Stimulated activated CD8-positive, alpha-beta memory T cell treated with anti-CD3 and anti-CD28 coated beads, Interleukin-12 subunit alpha, Interleukin-12 subunit beta, amount 100 ng/mL, for 1 hour (primary cell): Measurements from ENCODE around the gene ESPL1.

Experiments used
- DNase-seq: peaks from one replicate; pipeline ENCODE4 v3.0.0-alpha.2; 2020; ENCODE audit warnings: low read depth

Gene ESPL1

GRCh38 chr12:53267999-53268629 lies at the start of gene ESPL1:
Gene ESPL1 (plus strand): TSS chr12:53268299. CDS start chr12:53268767, 468 bp downstream.
- DNase-seq, result peak; percentile 75

- DNase-seq, result no peak
Measured at GRCh38 chr12:53218551-53219291, 49.4 kb upstream of the ESPL1 start.

GRCh38 chr12:53219292-53219955 lies 48.7 kb upstream of the ESPL1 start:
- peak; percentile 48 for DNase-seq

DNA sequence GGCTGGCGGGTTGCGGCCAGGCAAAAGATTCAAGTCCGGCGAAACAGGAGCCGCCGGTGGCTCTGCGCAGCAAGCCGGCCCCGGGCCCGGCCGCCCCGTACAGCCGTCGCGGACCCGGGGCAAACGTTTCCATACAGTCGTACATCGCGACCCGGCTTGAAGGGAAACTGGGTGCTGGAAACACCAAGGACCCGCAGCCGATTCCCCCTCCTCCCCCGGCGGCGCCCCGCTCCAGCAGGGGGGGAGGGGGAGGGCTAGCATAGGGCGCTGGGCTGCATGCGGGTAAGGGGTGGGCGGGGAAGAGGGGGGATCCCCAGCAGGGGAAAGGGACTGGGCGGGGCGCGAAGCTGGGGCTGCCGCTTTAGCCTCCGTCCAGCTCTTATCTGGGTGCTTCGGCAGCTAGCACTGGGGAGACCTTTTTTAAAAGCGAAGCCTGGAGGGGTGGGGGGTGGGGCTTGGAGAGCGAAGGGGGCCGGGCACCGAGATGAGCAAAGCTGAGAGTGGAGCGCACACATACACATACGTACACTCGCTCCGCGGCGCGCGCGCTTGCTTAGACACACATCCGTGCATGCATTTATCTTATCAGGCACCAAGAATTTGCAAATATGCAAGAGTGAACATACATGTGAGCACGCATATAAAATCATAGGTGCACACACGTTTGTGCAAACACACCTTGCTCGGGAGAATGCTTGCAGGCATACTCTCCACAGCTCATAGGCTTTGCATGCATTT lies 48.0 kb upstream of the ESPL1 start:
- DNase-seq, result peak; percentile 64

DNA sequence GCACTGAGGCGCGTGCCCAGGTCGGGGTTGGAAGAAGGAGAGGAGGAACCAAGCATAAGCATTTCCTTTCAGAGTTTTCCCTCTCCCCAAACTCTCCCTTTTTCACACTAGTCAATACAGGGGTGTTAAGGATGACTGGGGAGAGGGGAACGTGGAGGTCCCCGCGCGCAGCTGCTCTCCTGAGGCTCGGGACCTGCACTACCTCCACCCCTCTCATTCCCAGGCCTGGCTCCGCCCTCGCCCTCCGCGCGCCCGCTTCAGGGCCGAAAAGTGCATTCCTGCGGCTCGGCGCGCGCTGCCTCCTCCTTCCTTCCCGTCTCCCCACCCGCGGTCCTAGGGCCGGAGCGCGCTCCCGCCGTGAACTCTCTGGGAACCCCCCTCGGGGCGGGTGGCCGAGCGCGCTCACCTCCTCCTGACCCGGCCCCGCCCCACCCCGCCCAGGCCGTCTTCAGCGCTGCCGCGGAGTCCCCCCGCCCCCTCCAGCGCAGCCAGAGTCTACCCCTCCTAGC lies 47.4 kb upstream of the ESPL1 start:
- peak; percentile 56 for DNase-seq

DNA sequence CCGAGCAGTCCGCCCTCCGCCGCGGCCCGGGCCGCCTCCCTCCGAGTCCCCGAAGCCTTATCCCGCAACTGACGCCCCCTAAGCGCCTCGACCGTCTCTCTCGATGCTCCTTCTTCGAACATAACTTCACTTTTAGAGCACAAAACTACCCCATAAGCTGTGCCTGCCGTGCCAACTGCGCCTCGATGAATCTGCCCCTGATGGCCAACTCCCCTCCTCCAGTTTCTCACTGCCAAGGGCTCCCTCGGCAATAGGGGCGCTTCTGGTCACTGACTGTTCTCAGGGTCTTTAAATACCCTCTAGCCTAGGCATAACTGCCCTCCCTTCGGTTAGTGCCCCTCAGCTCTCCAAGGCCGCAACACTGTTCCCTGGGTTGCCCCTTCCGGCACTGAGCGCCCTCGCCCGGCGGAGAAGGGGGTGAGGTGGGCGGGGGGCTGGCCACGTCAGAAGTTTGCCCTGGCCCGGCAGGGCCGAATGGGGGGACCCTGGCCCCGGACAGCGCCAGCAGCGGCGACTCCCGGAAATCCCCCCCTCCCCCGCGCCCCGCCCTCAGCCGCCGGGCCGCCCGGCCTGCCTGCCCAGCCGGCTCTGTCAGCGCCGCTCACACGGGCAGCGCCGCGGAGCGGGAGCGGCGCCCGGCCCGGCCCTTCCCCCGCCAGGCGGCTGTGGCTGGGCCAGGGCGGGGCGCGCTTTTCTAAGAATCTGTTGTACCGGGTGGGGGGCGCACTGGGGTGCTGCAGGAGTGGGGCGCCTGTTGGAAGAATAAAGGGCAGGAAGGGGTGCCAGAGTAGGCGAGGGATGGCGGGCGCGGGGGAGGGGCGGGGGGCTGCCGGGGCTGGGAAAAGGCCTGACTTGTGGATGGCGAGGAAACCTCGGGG lies 46.7 kb upstream of the ESPL1 start:
- DNase-seq, result no peak

GRCh38 chr12:53222170-53222721 lies 45.9 kb upstream of the ESPL1 start:
- DNase-seq, result no peak

- DNase-seq, result no peak
Measured at GRCh38 chr12:53222806-53223261, 45.3 kb upstream of the ESPL1 start.

DNA sequence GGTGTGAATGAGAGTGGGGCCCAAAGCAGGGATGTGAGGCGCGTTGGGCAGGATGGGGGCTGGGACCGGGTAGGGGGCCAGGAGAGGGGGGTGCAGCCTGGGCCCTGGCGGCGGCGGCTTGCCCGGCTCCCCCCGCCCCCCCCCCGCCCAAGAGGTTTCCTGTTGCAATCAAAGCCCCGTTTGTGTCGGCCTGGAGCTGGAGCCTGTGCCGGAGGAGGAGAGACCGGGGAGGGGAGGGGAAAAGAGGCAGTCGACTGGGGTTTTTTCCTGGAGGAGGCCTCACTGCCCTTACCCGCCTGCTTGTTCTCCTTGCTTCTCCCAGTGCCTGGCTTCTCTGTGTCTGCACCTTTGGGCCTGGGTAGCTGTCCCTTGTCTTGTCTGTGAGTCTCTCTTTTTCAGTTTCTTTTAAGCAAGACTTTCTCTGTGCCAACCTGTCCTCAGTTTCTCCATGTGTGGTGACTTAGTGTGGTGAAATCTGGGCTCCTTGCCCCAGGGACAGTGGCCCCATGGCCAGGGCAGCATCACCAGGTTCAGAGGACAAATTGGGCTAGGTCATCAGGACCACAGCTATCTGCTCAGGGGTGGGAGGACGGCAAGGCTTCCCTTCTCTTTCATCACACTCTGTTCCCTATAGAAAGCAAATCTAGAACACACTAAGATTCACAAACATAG lies 44.6 kb upstream of the ESPL1 start:
- DNase-seq, result no peak

DNA sequence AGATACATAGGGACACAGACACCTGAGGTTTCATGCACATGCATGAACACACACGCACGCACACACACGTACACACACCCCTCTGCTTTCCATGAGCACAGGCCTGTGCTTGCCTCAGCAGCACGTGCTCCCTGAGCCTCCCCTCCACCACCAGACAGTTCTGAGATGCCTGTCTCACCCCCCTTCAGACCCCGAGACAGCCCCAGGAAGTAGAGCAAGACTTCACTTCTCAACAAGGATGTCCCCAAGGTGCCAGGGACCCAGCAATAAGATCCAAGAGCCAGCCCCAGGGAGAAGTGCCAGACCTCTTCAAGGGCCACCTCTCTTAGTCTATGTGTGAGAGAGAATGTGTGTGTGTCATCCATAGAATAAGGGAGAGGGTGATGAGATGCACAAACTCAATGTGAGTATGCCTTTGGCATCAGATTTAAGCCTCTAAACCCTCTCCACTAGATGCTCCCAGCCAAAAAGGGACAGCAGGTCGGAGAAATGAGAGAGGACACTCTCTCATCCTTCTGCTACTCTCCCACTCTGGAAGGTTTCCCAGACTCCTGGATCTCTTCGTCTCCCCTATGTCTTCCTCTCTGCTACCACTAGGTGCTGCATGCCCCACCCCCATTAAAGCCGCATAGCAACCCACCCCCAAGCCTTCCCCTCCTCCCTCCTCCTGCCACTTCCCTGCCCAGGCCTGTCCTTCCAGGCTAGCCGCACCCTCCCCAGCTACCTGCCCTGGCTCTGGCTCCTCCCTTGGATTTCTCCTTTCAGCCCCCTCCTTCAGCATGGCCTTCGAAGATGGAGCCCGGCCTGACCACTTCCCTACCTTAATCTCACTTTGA lies 43.8 kb upstream of the ESPL1 start:
- DNase-seq, result no peak

GRCh38 chr12:53224897-53225634 lies 43.0 kb upstream of the ESPL1 start:
- no peak for DNase-seq

DNA sequence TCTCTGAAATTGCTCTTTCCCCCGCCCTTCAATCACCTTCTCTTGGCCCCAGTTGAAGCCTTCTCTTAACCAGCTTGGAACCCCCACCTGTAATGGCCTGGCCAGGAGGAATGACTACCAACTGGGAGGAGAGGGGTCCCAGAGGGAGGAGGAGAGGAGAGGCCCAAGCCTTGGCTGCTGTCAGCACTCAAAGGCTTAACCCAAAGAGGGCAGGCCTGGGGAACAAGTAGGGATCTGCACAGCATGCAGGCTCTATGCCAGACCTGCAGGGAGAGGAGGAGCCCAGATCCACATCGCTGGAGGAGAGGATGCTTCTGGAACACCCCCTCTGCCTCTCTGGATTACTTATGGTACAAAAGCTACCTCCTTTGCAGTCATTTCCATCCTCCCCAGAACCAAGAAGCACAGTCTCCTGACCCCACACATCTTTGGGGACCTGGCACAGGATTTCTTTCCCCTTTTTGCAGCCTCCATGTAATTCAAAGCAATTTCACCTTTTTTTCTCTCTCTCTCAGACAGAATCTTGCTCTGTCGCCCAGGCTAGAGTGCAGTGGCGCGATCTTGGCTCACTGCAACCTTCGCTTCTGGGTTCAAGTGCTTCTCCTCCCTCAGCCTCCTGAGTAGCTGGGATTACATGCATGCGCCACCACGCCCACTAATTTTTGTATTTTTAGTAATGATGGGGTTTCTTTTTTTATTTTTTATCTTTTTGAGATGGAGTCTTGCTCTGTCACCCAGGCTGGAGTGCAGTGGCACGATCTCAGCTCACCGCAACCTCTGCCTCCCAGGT lies 42.3 kb upstream of the ESPL1 start:
- DNase-seq, result no peak

DNA sequence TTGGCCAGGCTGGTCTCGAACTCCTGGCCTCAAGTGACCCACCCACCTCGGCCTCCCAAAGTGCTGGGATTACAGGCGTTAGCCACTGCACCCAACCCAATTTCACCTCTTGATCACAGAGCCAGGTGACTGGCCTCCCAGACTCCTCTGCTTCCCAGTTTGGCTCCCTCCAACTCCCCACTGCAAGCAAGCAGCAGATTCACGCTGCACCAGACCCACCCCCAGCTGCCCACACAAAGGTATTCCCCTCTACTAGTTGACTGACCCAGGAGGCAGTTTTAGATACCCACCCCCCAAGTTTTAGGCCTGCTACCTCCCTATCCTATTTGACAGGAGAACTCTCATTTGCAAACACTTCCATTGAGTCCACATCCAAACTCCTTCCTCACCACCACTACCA lies 41.3 kb upstream of the ESPL1 start:
- no peak for DNase-seq

DNA sequence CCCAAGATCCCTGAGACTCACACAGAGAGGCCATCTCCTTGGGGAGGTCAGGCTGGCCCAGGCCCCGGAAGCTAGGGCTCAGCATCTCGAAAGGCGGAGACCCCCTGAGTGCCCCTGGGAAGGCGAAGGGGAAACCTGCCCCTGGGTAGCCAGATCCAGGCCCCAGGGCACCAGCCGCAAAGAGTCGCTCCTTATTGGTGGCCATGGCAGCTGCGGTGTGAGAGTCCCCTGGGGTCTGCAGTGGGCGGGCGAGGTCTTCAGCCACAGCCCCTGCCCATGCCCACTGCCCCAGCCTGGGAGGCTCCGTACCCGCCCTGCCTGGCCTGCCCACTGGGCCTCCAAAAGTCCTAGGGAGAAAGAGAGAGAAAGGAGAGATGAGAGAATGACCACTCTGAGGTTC lies 40.8 kb upstream of the ESPL1 start:
- DNase-seq, result no peak

DNA sequence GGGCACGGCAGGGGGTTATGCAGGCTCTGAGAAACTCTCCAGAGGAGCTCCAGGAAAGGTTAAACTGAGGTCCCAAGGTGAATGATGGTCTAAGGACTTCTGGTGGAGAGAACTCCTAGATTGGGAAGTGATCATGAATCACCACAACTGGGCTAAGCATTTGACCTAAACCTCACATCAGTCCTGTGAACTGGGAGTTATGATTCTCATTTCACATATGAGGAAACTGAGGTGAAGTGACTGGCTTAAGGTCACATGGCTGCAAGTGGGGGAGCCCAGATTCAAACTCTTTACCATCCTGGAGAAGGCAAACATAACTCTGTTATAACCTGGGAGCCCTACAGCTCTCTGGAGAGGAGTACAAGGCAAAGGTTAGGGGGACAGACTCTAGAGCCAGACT lies 40.3 kb upstream of the ESPL1 start:
- DNase-seq, result no peak

- no peak for DNase-seq
Measured at GRCh38 chr12:53229454-53229853, 38.6 kb upstream of the ESPL1 start.

- DNase-seq, result no peak
Measured at GRCh38 chr12:53230108-53230845, 37.8 kb upstream of the ESPL1 start.

GRCh38 chr12:53231671-53231920 lies 36.5 kb upstream of the ESPL1 start:
- DNase-seq, result no peak
